ENCODE results near the gene PSMF1. TPM values are rescaled to one million over a fixed set of nuclear protein-coding genes. Genes with fewer than 3 reads are reported as not detected.
A peak's percentile ranks its signal among the peaks of the same experiment; 100 is the strongest.

Gene PSMF1
- total and polyA plus RNA-seq, 2 of the 13 experiments (the other 11 are each of a cell fraction or from before 2014, with no cell fraction given) = 82.5 to 86.0 TPM

DNA sequence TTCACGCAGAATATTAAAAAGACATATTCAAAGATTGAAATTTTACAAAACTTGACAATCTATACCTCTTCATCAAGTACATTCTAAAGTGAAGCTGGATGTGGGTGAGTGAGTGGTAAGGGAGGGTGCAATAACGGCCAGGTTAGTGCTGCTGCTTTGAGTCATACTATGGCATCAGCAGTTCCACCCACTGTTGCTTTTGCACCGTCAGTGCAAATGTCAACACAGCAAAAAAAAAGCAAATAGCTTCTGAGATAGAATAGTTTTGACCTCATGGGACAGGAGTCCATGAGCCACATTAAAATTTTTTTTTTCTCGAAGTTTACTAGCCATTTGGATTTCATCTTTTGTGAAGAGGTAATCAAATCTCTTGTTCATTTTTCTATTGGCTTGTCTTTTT lies 31.8 kb downstream of the PSMF1 start (continued):
- TF ChIP-seq, protein P1, sequence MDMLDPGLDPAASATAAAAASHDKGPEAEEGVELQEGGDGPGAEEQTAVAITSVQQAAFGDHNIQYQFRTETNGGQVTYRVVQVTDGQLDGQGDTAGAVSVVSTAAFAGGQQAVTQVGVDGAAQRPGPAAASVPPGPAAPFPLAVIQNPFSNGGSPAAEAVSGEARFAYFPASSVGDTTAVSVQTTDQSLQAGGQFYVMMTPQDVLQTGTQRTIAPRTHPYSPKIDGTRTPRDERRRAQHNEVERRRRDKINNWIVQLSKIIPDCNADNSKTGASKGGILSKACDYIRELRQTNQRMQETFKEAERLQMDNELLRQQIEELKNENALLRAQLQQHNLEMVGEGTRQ (IDR thresholded peaks at IDR 0.05; ENCODE audit: low read depth, low read length) = no peak
- TF ChIP-seq, protein P1 (CRISPR knock-in tag; IDR thresholded peaks at IDR 0.05; ENCODE audit: borderline replicate concordance) = no peak
- TF ChIP-seq NFATC3 (CRISPR knock-in tag; IDR thresholded peaks at IDR 0.05) (no peak), MED1 (CRISPR knock-in tag; IDR thresholded peaks at IDR 0.05) (0 out of 2 replicates have a peak, but pooled peaks have one; percentile 14), POLR2AphosphoS5 (IDR thresholded peaks at IDR 0.05; ENCODE audit: low read depth, low read length) (no peak), ZNF12 (CRISPR knock-in tag; IDR thresholded peaks at IDR 0.05) (peak; percentile 30; the same call in 1 of the 2 replicates), CBX2 (IDR thresholded peaks at IDR 0.05; ENCODE audit: low read depth, low read length) (no peak), CBX2 (CRISPR knock-in tag; IDR thresholded peaks at IDR 0.05; ENCODE audit: low read depth) (no peak), ZNF724P (CRISPR knock-in tag; IDR thresholded peaks at IDR 0.05; ENCODE audit: borderline replicate concordance) (no peak), CBFB (CRISPR knock-in tag; IDR thresholded peaks at IDR 0.05) (no peak), FOXA1 (IDR thresholded peaks at IDR 0.05) (no peak), FOXA1 (CRISPR knock-in tag; IDR thresholded peaks at IDR 0.05) (peak; percentile 81), ZFYVE20 (CRISPR knock-in tag; IDR thresholded peaks at IDR 0.05; ENCODE audit: borderline replicate concordance, low read depth) (no peak), PITX1 (CRISPR knock-in tag; IDR thresholded peaks at IDR 0.05) (no peak), SMARCC2 (IDR thresholded peaks at IDR 0.05) (no peak), ELF4 (CRISPR knock-in tag; IDR thresholded peaks at IDR 0.05; ENCODE audit: borderline replicate concordance) (no peak), ZNF629 (CRISPR knock-in tag; conservative IDR thresholded peaks at IDR 0.05) (no peak)
- TF ChIP-seq, protein P2, sequence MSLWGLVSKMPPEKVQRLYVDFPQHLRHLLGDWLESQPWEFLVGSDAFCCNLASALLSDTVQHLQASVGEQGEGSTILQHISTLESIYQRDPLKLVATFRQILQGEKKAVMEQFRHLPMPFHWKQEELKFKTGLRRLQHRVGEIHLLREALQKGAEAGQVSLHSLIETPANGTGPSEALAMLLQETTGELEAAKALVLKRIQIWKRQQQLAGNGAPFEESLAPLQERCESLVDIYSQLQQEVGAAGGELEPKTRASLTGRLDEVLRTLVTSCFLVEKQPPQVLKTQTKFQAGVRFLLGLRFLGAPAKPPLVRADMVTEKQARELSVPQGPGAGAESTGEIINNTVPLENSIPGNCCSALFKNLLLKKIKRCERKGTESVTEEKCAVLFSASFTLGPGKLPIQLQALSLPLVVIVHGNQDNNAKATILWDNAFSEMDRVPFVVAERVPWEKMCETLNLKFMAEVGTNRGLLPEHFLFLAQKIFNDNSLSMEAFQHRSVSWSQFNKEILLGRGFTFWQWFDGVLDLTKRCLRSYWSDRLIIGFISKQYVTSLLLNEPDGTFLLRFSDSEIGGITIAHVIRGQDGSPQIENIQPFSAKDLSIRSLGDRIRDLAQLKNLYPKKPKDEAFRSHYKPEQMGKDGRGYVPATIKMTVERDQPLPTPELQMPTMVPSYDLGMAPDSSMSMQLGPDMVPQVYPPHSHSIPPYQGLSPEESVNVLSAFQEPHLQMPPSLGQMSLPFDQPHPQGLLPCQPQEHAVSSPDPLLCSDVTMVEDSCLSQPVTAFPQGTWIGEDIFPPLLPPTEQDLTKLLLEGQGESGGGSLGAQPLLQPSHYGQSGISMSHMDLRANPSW (CRISPR knock-in tag; IDR thresholded peaks at IDR 0.05; ENCODE audit: borderline replicate concordance) = no peak
- TF ChIP-seq, protein P3, sequence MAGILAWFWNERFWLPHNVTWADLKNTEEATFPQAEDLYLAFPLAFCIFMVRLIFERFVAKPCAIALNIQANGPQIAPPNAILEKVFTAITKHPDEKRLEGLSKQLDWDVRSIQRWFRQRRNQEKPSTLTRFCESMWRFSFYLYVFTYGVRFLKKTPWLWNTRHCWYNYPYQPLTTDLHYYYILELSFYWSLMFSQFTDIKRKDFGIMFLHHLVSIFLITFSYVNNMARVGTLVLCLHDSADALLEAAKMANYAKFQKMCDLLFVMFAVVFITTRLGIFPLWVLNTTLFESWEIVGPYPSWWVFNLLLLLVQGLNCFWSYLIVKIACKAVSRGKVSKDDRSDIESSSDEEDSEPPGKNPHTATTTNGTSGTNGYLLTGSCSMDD (CRISPR knock-in tag; IDR thresholded peaks at IDR 0.05) = no peak
- TF ChIP-seq, protein P4, sequence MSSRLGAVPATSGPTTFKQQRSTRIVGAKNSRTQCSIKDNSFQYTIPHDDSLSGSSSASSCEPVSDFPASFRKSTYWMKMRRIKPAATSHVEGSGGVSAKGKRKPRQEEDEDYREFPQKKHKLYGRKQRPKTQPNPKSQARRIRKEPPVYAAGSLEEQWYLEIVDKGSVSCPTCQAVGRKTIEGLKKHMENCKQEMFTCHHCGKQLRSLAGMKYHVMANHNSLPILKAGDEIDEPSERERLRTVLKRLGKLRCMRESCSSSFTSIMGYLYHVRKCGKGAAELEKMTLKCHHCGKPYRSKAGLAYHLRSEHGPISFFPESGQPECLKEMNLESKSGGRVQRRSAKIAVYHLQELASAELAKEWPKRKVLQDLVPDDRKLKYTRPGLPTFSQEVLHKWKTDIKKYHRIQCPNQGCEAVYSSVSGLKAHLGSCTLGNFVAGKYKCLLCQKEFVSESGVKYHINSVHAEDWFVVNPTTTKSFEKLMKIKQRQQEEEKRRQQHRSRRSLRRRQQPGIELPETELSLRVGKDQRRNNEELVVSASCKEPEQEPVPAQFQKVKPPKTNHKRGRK (CRISPR knock-in tag; IDR thresholded peaks at IDR 0.05) = no peak
- TF ChIP-seq, protein P5, sequence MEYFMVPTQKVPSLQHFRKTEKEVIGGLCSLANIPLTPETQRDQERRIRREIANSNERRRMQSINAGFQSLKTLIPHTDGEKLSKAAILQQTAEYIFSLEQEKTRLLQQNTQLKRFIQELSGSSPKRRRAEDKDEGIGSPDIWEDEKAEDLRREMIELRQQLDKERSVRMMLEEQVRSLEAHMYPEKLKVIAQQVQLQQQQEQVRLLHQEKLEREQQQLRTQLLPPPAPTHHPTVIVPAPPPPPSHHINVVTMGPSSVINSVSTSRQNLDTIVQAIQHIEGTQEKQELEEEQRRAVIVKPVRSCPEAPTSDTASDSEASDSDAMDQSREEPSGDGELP (IDR thresholded peaks at IDR 0.05; ENCODE audit: borderline replicate concordance, low read depth) = no peak; the same call in 1 of the 2 replicates
- TF ChIP-seq, protein P6, sequence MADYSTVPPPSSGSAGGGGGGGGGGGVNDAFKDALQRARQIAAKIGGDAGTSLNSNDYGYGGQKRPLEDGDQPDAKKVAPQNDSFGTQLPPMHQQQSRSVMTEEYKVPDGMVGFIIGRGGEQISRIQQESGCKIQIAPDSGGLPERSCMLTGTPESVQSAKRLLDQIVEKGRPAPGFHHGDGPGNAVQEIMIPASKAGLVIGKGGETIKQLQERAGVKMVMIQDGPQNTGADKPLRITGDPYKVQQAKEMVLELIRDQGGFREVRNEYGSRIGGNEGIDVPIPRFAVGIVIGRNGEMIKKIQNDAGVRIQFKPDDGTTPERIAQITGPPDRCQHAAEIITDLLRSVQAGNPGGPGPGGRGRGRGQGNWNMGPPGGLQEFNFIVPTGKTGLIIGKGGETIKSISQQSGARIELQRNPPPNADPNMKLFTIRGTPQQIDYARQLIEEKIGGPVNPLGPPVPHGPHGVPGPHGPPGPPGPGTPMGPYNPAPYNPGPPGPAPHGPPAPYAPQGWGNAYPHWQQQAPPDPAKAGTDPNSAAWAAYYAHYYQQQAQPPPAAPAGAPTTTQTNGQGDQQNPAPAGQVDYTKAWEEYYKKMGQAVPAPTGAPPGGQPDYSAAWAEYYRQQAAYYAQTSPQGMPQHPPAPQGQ (CRISPR knock-in tag; IDR thresholded peaks at IDR 0.05; ENCODE audit: borderline replicate concordance) = no peak
